HAP-1 (cell line): ENCODE measurements around the gene ALPI.
"Not testable (repeated sequence)": the region's sequence is repeated elsewhere in the genome, so short reads cannot be mapped to it uniquely, and the experiment has no call there.

ENCODE experiments used
- DNase-seq, 2 experiments: peaks; one replicate each; pipeline ENCODE4 v3.0.0-alpha.2; 2016 to 2020; ENCODE audit warnings: low spot score in 2 of 2
- H3K27me3 ChIP-seq: fragments of 250-450 bp; sonication (Bioruptor Pico); 2 replicates; pipeline ENCODE4 v1.5.1; 2020; ENCODE audit warnings: low read depth, mild to moderate bottlenecking, moderate library complexity
- H3K36me3 ChIP-seq: fragments of 250-450 bp; sonication (Bioruptor Pico); replicated peaks from 2 replicates; pipeline ENCODE4 v1.5.1; 2020; ENCODE audit warnings: mild to moderate bottlenecking
- H3K4me1 ChIP-seq: fragments of 250-450 bp; sonication (Bioruptor Pico); 2 replicates; pipeline ENCODE4 v1.5.1; 2020; ENCODE audit warnings: mild to moderate bottlenecking
- H3K4me3 ChIP-seq: fragments of 250-450 bp; sonication (Bioruptor Pico); 2 replicates; pipeline ENCODE4 v1.5.1; 2020; ENCODE audit warnings: mild to moderate bottlenecking, moderate library complexity
- H3K9me3 ChIP-seq: fragments of 250-450 bp; sonication (Bioruptor Pico); 2 replicates; pipeline ENCODE4 v1.5.1; 2020; ENCODE audit warnings: mild to moderate bottlenecking, moderate library complexity
- in situ Hi-C: fragments of 300-500 bp; cut with MboI; formaldehyde crosslinking; loops from 3 replicates; pipeline ENCODE4 v1.14.3; 2020; ENCODE audit warnings: low sequenced_read_pairs, inconsistent platforms, mixed read lengths

The ALPI gene

GRCh38 chr2:232441922-232442321, 14.0 kb upstream of the ALPI start:
- H3K27me3 ChIP-seq, H3K4me1 ChIP-seq, H3K9me3 ChIP-seq, H3K36me3 ChIP-seq, DNase-seq, H3K4me3 ChIP-seq: not testable (repeated sequence)
- in situ Hi-C loops = loop anchor here (10.0 kb wide), 1 partner anchor 117 kb away; no protein-coding TSS in a partner anchor

- H3K4me1 ChIP-seq, H3K4me3 ChIP-seq, DNase-seq, H3K36me3 ChIP-seq, H3K9me3 ChIP-seq, H3K27me3 ChIP-seq: not testable (repeated sequence)
- in situ Hi-C loops = loop anchor here (10.0 kb wide), 1 partner anchor 118 kb away; no protein-coding TSS in a partner anchor
Measured at GRCh38 chr2:232442431-232442830, 13.5 kb upstream of the ALPI start.

GRCh38 chr2:232443047-232443446, 12.9 kb upstream of the ALPI start:
- not testable (repeated sequence) for H3K27me3 ChIP-seq, H3K4me1 ChIP-seq, H3K36me3 ChIP-seq, H3K9me3 ChIP-seq, DNase-seq, H3K4me3 ChIP-seq
- in situ Hi-C loops = loop anchor here (10.0 kb wide), 1 partner anchor 118 kb away; no protein-coding TSS in a partner anchor

GRCh38 chr2:232443669-232444408, 12.1 kb upstream of the ALPI start:
- not testable (repeated sequence) for DNase-seq, H3K36me3 ChIP-seq, H3K27me3 ChIP-seq, H3K4me3 ChIP-seq, H3K9me3 ChIP-seq, H3K4me1 ChIP-seq
- in situ Hi-C loops = loop anchor here (10.0 kb wide), 1 partner anchor 119 kb away; no protein-coding TSS in a partner anchor

- peak; percentile 24 to 77 for DNase-seq
- H3K27me3 ChIP-seq = no peaks in the 10 kb centered on the region
- in situ Hi-C loops = loop anchor here (10.0 kb wide), 1 partner anchor 120 kb away; no protein-coding TSS in a partner anchor
- H3K4me3 ChIP-seq = no peak overlapping the region
- no peaks in the 10 kb centered on the region for H3K36me3 ChIP-seq
- H3K4me1 ChIP-seq = no peaks in the 10 kb centered on the region
- H3K9me3 ChIP-seq = no peaks in the 10 kb centered on the region
Measured at GRCh38 chr2:232444409-232445148, 11.4 kb upstream of the ALPI start.

GRCh38 chr2:232445149-232445885, 10.6 kb upstream of the ALPI start:
- not testable (repeated sequence) for H3K27me3 ChIP-seq, H3K4me1 ChIP-seq, DNase-seq, H3K9me3 ChIP-seq, H3K36me3 ChIP-seq, H3K4me3 ChIP-seq
- in situ Hi-C loops = loop anchor here (10.0 kb wide), 1 partner anchor 121 kb away; no protein-coding TSS in a partner anchor

GRCh38 chr2:232446266-232446777, 9.6 kb upstream of the ALPI start:
- not testable (repeated sequence) for H3K27me3 ChIP-seq, H3K4me3 ChIP-seq, H3K36me3 ChIP-seq, H3K9me3 ChIP-seq, DNase-seq, H3K4me1 ChIP-seq
- in situ Hi-C loops = loop anchor here (10.0 kb wide), 1 partner anchor 122 kb away; no protein-coding TSS in a partner anchor

- DNase-seq = no peak
- in situ Hi-C loops = loop anchor here (10.0 kb wide), 1 partner anchor 122 kb away; no protein-coding TSS in a partner anchor
- Histone ChIP-seq H3K36me3 (no peaks in the 10 kb centered on the region), H3K27me3 (no peaks in the 10 kb centered on the region), H3K4me3 (no peak overlapping the region), H3K9me3 (no peaks in the 10 kb centered on the region), H3K4me1 (no peaks in the 10 kb centered on the region)
Measured at GRCh38 chr2:232447091-232447620, 8.8 kb upstream of the ALPI start.

GRCh38 chr2:232447638-232448303, 8.2 kb upstream of the ALPI start:
- Histone ChIP-seq H3K36me3 (no peaks in the 10 kb centered on the region), H3K4me1 (no peaks in the 10 kb centered on the region), H3K9me3 (no peaks in the 10 kb centered on the region), H3K27me3 (no peaks in the 10 kb centered on the region), H3K4me3 (no peak overlapping the region)
- DNase-seq = no peak
- in situ Hi-C loops = loop anchor here (10.0 kb wide), 1 partner anchor 123 kb away; no protein-coding TSS in a partner anchor

GRCh38 chr2:232448304-232448690, 7.7 kb upstream of the ALPI start:
- DNase-seq = no peak
- in situ Hi-C loops = loop anchor here (10.0 kb wide), 1 partner anchor 123 kb away; no protein-coding TSS in a partner anchor

GRCh38 chr2:232449964-232450363, 6.0 kb upstream of the ALPI start:
- no peaks in the 10 kb centered on the region for H3K4me1 ChIP-seq
- no peak overlapping the region for H3K4me3 ChIP-seq
- in situ Hi-C loops = loop anchor here (10.0 kb wide), 2 partner anchors 65 to 125 kb away; no protein-coding TSS in a partner anchor
- no peaks in the 10 kb centered on the region for H3K36me3 ChIP-seq
- no peaks in the 10 kb centered on the region for H3K27me3 ChIP-seq
- H3K9me3 ChIP-seq = no peaks in the 10 kb centered on the region
- DNase-seq = no peak

More at GRCh38 chr2:232448304-232448690, 7.7 kb upstream of the ALPI start:
- Histone ChIP-seq H3K4me3 (no peak overlapping the region), H3K36me3 (no peaks in the 10 kb centered on the region), H3K9me3 (no peaks in the 10 kb centered on the region), H3K4me1 (no peaks in the 10 kb centered on the region), H3K27me3 (no peaks in the 10 kb centered on the region)

- in situ Hi-C loops = loop anchor here (10.0 kb wide), 1 partner anchor 63 kb away; no protein-coding TSS in a partner anchor
- not testable (repeated sequence) for H3K27me3 ChIP-seq, H3K4me1 ChIP-seq, H3K4me3 ChIP-seq, DNase-seq, H3K9me3 ChIP-seq, H3K36me3 ChIP-seq
Measured at GRCh38 chr2:232451645-232452044, 4.3 kb upstream of the ALPI start.
